Right forelimb (tissue), 1 donor: Measurements from ENCODE around the gene IGF1R.

Experiments
- DNase-seq: peaks from one replicate; pipeline ENCODE4 v3.0.0-alpha.2; 2018

The IGF1R gene

DNA sequence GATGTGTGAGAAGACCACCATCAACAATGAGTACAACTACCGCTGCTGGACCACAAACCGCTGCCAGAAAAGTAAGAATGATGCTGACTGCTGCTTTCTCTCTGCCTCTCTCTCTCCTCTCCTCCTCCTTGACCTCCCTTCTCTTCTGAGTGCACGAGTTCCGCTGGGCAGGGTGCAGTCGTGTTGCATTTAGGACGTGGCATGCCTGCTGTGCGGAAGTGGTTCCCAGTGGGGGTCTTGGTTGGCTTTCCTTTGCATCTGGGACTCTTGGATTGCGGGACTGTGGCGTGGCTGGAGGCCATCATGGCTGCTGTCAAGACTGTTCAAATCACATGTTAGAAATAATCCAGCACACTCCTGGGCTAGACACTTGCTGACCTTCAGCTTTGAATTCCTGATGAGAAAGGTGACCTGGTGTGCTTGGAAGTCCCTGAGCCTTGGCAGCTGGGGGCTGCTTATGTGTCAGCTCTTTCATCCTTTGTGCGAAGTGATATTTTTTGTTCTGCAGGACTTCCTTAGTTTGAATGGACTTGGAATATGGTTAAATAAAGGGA lies 59.8 kb downstream of the IGF1R start:
- no peak for DNase-seq

DNA sequence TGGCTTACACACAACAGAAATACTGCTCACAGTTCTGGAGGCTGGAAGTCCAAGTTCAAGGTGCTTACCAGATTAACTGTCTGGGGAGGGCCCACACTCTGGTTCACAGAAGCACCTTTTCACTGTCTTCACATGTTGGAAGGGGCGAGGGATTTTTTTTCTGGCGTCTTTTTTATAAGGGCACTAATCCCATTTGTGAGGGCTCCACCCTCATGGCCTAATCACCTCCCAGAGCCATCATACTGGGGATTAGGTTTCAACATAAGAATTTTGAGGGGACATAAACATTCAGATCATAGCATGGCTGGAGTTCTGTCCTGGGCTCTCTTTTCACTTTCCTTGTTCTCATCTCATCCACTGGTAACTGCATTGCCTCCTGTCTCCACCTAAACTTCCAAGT lies 63.5 kb downstream of the IGF1R start:
- DNase-seq: no peak

DNA sequence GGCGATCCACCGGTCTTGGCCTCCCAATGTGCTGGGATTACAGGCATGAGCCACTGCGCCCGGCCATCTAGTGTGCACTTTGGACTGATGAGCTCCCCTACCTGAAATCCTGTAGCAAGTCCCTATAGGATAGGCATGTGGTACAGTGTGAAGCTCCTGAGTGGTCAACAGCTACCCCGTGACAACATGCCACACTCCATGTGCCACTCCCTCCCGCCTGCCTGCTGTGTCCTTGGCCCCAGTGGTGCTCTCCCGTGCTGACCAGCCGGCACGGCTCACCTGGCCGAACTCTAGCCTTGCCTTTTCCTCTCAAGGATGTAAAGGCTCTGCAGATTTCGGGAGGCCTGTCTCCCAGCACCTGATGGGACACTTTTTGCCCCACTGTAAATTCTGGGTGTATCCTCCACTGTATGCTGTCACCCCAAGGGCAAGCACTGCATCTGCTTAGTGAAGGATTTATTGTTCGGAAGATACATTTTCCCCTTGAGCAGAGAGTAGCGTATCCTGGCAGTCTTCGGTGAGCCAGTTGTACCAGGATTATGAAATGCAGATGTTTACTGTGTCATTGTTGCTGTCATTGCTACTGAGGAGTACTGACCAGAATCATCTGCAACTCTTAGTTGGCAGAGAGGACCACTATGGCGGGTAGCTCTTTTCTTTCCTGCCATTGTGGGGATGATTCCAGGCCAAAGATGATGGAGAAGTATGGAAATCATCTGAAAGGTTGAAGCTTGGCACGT lies 64.7 kb downstream of the IGF1R start:
- no peak for DNase-seq

DNA sequence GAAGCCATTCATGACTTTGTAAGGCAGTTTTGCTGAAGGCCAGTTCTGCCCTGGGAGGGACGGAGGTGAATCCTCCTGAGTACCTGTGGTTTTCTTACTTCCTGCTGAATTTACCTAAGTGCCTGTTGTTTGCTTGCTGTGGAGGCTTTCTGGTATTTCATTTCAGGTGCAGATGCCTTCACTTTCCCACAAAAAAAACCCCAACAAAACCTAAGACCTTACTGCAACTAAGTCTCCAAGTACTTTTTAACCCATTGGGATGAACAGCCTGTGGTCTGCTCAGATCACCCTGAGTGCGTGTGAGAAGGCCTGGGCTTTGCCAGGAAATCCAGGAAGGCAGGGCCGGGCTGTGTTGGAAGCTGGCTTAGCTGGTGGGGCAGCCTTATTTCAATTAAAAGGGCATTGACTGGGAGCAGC lies 65.3 kb downstream of the IGF1R start:
- no peak for DNase-seq

DNA sequence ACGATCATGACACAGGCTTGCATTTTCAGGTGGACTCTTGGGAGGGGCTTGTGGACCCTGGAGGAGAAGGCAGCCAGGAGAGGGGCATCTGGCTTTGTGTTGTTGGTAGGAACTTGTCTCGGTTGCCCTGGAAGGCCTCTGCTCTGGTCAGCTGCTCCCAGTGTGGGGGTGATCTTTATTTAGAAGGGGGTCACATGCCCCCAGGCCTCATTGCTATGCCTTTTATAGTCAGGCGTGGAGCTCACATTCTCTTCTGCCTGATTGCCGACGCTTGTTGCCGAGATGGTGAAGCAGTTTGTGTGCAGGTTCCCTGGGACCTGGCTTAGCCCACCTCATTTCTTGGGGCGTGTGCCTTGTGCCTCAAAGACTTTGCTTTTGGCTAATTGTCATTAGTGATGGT lies 66.6 kb downstream of the IGF1R start:
- DNase-seq: no peak

DNA sequence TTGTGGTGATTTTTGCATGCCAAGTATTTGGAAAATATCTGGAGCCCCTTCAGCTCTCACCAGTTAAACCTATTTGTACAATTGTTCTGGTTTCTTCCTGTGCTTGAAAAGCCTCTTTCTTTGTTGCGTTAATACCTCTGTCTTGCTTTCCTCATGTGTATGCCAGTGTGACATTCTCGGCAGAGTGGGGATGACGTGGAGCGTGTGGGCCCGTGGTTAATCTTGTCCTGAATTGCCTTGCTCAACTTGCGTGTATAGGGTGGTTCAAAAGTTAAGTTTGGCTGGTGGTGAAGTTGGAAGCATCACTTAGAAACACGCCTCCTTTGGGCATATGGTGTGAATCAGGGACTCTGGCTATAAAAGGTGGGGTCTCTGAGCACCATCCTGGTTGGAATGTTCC lies 67.1 kb downstream of the IGF1R start:
- DNase-seq: no peak

DNA sequence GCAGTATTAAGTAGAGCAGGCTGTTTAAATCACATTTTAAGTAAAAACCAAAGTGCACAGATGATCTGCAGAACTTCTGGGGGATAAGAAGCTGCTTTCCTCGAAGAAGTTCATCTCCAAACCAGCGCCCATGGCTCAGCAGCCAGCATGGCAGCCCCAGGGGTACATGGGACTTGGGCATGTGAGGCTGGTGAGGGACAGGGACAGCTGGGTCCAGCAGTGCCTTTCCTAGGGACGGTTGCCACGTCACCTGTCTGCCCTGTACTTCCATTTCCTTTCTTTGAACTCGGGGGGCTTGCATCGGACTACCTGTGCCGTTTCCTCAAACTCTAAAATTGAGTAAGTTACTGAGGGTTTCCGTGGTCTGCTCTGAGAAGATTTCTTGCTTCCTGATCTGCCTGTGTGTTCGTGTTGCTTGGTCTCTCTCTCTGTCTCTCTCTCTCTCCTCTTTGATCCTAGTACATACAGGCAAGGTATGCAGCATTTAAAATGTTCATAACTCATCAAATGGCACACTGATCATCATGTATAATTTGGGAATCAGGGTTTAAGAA lies 67.6 kb downstream of the IGF1R start:
- no peak for DNase-seq

DNA sequence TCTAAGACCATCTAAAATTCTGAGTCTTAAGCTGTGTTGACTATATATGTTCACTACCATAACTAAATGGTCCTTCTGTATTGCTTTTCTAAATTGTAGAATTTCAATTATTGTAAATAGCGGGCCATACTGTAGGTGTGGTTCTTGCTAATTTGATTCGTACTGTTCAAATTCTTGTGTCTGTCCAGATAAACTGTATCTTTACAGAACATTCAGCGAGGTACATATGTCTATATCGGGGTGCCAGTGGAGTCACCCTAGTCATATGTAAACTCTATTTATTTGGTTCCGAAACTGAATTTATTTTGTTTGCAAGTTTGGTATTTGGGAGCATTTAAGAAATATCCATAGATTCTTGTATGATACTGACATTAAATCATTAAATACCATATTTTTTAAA lies 69.0 kb downstream of the IGF1R start:
- DNase-seq: no peak

DNA sequence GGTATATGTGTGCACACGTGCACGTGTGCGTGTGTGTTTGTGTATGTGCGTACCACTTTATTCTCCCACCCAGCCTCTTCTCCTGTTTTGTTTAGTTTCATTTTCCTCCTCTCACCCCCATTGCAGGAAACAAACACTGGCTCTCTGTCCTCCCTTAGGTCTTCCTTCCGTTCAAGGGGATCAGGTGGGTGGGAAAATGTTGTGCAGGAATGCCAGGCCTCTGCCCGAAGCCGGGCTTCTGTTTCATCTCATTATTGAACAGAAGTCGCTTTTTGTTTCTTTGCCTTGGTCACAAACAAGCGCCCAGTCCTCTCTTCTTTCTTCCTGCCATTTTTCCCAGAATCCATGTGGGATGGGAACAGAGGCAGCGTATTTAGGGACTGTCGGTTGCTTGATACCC lies 69.6 kb downstream of the IGF1R start:
- no peak for DNase-seq

DNA sequence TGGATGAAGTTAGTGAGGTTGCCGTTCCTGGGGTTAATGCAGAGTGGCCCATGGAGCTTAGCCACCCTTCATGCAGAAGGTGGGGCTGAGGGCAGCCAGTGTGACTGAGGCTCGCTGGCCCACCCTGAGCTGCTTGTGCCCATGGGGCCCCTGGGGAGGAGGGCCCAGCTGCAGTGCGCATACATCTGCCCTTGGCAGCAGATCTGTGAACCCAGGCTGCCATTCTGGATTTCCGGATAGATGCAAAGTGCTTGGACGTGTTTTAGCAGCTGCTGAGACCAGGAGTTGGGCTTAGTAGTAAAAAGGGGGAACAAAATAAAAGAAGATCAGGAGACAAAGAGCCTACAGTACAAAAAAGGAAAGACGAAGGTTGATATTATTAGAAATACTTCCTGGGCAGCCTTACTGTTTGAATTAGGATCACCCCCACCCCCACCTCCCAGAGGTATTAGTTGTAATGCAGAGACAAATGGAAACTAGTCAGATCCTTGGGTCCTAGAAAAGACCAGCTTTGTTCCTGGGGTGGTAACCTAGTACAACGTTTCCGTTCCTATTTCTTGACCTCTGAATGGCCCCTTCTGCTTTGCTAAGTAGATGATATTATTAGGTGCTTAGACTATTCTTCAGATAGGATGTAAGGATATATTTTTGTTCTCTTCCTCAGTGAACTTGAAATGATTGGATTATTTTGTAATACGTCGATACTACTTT lies 70.2 kb downstream of the IGF1R start:
- DNase-seq: no peak

DNA sequence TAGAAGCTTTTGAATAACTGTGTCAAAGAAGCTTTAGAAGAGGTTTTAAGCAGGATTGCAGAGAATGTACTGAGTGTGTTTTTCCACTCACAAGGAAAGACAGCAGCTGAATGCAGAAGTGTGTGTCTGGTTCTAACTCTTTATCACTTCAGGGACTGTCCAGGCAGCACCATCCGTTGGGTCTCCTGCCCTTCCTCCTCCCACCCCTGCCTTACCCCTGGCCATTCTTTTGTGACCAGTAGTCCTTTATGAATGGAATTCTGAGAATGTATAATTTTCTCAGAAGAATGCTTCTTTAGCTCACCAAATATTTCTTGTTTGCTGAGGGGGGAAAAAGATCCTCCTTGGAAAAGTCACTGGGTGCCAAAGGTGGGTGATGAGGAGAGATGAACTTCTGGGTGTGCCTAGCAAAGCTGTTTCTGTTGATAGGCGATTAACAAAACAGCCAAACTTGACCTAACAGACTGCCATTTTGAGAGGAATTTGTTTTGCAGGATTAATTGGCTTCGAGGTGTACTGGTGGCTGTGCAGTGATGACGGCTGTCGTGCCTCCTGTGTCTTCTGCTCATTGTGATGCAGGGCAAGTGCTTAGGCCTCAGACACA lies 70.9 kb downstream of the IGF1R start:
- peak; percentile 4 for DNase-seq

DNA sequence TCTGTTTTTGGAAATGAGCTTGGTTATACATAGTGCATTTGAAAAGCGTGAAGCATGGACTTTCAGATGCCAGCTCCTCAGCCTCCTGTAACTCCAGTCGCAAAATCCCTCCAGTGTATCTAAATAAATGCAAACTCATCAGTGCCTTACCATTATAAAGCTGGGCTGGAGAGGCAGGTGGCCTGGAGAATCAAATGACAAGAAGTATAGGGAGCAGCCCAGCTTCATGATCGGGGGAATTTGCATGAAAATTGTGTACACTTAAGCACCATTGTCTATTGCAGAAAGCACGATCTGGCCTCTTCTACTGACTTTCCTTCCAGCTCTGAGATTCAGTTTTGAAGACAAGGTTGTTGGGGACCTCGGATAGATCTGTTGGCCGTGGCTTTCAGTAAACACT lies 71.7 kb downstream of the IGF1R start:
- peak; percentile 22 for DNase-seq

DNA sequence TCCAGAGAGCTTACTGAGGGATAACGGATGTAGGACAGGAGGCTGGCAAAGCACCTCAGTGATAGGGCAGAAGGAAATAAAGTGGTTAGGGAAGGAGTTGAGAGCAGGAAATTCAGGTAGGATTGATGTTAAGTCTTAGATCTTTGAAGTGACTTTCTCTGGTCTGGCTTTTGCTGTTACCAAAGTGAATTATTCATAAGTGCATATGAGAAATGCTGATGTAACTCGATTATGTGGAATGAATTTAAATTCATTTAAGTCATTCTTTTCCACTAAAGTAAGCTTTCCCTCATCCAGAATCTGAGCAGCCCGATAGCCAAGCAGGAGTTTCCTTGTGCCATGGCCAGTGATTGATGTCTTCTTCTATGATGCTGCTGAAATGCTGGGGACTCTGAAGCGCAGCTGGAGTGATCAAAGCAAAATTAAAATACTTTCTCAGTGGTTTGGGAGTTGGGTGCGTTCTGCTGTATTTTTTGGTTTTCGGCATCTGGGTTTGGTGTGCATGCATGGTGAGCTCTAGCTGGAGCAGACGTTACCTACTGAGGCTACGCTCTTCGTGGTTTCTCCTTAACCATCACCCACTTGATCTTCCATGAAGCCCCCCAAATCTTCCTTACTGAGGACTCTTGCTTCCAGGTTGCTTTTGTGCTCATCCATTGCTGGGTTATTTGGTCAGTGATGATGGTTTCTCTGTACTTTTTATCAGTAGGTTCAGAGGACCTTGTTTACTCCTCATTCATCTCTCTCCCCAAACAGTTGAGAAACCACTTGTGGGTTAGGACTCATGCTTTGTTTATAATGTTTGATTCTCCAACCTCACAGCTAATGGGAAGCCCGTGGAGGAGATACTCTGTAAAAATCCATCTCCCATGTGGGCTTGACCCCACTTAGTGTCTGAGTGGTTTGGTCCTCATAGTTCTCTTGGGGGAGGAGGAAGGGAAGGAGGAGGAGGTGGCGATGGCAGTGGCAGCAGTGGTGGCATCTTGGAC lies 72.5 kb downstream of the IGF1R start:
- DNase-seq: peak; percentile 3

DNA sequence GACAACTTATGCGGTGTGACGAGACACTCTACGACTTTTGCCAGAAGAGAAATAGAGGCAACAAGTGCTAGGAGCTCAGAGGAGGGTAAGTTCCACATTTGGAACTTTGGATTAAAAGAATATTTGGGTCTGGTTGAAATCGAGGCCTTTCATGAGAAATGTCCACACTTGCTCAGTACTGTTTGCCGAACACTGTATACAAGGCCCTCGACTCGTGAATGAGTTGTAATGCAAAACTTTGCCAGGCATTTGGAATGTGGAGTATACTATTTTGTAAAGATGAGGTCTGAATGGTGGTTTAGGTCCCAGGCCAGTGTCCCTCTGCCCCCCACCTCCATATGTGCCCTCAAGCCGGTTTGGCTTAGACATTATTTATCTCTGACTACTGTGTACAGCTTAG lies 73.9 kb downstream of the IGF1R start:
- DNase-seq: no peak

DNA sequence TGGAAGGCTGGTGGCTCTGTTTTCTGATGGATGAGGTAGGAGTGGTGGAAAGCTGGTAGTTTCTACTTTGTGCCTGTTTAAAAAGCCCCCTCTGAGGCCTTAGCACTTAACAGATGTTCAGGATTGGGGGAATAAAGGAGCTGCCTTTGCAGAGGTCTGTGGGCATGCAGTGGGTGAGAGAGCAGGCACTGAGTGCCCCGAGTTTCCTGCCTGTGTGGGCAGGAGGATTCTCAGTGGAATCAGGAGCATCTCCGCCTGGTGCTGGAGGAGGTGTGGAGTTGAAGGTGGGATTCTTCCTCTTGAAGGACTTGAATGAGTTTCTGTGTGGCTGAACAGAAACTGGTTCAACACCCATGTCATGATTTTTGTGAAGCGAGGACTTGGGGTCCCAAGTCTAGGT lies 74.3 kb downstream of the IGF1R start:
- DNase-seq: no peak

DNA sequence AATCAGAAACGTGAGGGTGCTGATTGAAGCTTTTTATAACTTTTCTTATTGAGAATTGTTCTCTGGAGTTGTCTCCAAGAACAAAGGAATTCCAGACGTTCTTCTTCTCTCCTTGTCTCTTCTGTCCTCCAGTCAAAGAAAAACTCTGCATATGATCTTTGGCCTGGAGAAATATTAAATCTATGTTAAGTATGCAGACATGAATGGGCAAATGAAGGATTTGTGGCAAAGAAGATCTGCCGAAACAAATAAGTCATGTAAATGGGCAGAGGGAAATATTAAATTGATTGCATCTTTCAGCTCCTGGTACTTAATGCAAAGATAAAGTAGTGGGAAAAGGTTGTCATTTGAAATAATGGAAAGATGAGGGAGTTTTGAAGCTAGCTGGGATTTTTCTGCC lies 74.9 kb downstream of the IGF1R start:
- no peak for DNase-seq

DNA sequence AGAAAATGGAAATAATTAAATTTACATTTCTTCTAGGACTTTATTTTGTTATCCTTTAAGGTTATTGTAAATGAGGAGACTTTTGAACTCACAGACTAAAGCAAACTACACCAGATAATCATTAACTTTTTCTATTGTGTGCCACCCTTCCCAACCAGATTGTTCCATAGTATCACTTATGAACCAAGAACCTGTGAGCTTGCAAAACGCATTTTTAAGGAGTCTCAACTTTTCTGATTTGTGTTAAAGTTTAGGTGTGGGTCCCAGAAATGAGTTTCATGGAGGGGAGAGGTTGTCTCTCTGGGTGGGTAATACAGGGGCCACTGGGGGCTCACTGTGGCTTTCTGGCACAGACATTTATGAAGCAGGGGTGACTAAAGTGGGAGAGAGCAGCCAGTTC lies 75.7 kb downstream of the IGF1R start:
- DNase-seq: no peak

DNA sequence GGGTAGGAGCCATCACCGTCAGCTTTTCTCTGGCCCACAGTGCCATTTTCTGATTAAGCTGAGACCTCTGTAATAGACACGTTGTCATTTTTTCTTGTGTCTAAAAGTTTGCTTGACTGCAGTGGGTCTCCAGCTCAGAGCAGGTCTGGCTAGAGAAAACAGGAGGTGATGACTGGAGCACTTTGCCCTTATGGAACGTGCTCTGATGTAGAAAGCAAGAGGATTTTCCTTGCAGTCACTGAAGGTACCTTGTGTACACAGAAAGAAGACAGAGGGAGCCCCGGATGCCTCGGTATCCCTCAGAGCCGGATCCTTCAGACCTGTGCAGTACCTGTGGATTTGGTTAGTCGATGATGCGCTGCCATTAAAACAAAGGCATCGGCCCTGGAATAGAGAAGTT lies 76.2 kb downstream of the IGF1R start:
- no peak for DNase-seq

DNA sequence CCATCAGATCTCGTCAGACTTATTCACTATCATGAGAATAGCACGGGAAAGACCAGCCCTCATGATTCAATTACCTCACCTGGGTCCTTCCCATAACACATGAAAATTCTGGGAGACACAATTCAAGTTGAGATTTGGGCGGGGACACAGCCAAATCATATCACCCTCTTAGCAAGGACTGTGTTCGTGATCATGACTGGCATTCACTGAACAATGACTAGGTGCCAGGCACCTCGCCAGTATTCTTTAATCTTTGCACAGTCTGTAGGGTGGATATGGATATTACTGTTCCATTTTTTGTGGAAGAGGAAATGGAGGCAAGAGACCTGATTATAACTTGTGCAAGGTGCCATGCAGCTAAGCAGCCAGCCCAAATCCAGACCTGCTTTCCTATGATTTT lies 77.5 kb downstream of the IGF1R start:
- no peak for DNase-seq

DNA sequence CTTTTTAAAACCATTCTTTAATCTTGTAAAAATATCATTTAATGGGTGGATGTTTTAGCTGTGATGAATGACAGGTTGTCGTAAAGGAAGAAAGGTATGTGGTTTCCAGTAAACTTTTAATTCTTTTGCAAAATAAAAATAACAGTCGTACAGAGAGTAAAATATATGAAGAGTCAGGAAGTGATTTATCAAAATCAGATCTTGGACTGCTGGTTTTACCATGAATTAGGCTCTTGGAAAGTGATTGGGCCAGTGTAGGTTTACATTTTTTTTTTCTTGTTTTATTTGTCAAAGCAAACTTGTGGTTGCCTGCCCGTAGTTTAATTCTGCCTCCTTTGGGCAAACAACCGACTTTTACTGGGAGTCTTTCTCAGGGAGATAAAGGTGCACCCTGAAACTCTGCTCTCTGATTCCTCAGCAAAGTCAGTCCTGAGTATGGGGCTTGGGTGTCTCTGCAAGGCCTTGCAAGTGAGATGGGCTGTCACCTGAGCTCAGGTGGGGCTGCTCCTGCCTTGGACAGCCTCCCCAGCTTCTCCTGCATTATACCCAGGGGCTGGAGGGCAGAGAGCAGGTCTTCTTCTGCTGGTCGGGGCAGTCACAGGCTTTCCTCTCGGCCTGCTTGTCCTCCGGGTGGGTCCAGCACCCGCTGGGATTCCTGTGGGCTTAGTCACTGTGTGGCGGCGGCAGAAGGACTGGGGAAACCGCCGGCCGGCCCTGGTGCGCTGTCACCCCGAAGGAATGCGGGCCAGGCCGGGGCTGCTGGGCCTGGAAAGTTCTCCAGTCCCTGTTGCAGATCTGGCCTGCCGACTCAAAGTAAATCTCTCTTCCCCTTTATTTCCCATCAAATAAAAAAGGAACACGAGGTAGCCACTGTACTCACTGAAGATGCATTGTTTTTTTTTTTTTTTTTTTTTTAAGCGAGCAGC lies 79.0 kb downstream of the IGF1R start:
- peak; percentile 73 for DNase-seq

DNA sequence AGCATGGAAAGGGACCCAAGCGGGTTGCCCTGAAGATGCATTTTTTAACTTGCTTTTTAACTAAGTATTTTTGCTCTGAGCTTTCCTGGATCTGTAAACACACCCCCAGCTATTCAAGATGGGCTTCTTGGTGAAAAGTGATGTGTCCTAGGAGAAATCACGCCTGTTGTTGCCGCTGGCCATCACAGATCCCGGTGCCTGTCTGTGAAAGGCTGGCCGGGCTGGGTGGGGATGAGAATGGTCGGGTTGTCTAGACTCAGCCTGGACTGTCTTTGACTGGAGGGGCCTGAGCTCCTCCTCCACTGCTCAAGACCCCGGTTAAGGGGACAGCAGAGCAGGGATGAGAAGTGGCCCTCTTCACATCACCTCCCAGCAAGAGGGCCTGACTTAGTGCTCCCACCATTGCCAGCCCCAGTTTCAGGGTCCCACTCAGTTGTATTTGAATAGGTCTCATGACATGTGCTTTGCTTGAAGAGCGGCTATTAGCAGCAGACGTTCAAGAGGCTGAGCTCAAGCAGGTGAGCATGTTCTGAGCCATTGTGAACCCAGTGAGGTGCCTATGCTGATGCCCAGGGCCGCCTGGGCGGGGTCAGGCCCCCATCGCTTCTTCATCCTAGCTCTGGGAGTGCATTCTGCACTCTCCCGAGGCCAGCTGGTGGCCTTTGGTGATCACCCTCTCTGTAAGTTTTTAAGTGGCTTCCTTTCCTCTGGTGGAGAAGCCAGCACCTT lies 79.9 kb downstream of the IGF1R start:
- DNase-seq: no peak
